IMR-90 (cell line): ENCODE measurements around the gene ZNF771.

Source experiments
- BHLHE40 ChIP-seq: fragments of 150-350 bp; IDR thresholded peaks from 2 replicates; pipeline ENCODE4 v1.6.1; 2016; ENCODE audit warnings: mild to moderate bottlenecking, low read depth, low read length
- CEBPB ChIP-seq: IDR thresholded peaks from 2 replicates; pipeline ENCODE4 v1.6.1; 2012; ENCODE audit warnings: low read depth, low read length, improper control_type of control experiment
- CHD1 ChIP-seq: IDR thresholded peaks from 2 replicates; pipeline ENCODE4 v1.6.1; 2012; ENCODE audit warnings: low read depth, low read length, improper control_type of control experiment
- MAZ ChIP-seq: IDR thresholded peaks from 2 replicates; pipeline ENCODE4 v1.6.1; 2012; ENCODE audit warnings: low read depth, mild to moderate bottlenecking, low read length, improper control_type of control experiment, moderate library complexity, borderline replicate concordance
- MXI1 ChIP-seq: IDR thresholded peaks from 2 replicates; pipeline ENCODE4 v1.6.1; 2012; ENCODE audit warnings: low read depth, mild to moderate bottlenecking, low read length, moderate library complexity, borderline replicate concordance
- NFE2L2 ChIP-seq: fragments of 150-350 bp; IDR thresholded peaks from 2 replicates; pipeline ENCODE4 v1.6.1; 2016; ENCODE audit warnings: low read depth, mild to moderate bottlenecking, low read length
- POLR2A ChIP-seq: IDR thresholded peaks from 2 replicates; pipeline ENCODE4 v1.6.1; 2012; ENCODE audit warnings: mild to moderate bottlenecking, low read depth, low read length
- RAD21 ChIP-seq: IDR thresholded peaks from 2 replicates; pipeline ENCODE4 v1.6.1; 2012; ENCODE audit warnings: low read length, improper control_type of control experiment
- RCOR1 ChIP-seq: IDR thresholded peaks from 2 replicates; pipeline ENCODE4 v1.6.1; 2012; ENCODE audit warnings: mild to moderate bottlenecking, low read length, improper control_type of control experiment; ENCODE audit not compliant: insufficient replicate concordance
- TF ChIP-seq, protein P1 (sequence below): fragments of 150-350 bp; IDR thresholded peaks from 2 replicates; pipeline ENCODE4 v1.6.1; 2017; ENCODE audit warnings: mild to moderate bottlenecking, antibody characterized with exemption, low read length, low read depth
- TF ChIP-seq, protein P2 (sequence below): fragments of 150-350 bp; IDR thresholded peaks from 2 replicates; pipeline ENCODE4 v1.6.1; 2016; ENCODE audit warnings: low read depth, mild to moderate bottlenecking, low read length, moderate library complexity, borderline replicate concordance
- TF ChIP-seq, protein P3 (sequence below): conservative IDR thresholded peaks from 2 replicates; pipeline ENCODE4 v1.5.1; 2012; ENCODE audit warnings: mild to moderate bottlenecking, low read depth, low read length, improper control_type of control experiment

DNA sequence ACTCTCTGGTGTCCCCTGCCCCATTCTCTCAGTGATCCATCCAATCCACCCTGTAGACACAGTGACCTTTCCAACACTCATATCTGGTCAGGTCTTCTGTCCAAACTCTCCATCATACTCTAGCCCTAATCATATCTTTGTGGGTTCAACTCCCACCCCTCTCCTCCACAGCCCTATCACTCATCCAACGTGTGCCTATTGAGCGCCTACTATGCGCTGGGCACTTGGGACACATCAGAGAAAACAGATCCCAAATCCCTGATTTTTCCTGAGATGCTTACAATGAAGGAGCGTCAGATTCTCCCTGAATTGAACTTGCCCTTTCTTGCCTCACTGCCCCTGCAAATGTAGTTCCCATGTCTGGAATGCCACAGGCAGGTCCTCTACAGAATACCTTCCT lies 20.6 kb downstream of the ZNF771 start:
- no peak for TF ChIP-seq RAD21
- TF ChIP-seq MXI1 = no peak
- TF ChIP-seq, protein P1, sequence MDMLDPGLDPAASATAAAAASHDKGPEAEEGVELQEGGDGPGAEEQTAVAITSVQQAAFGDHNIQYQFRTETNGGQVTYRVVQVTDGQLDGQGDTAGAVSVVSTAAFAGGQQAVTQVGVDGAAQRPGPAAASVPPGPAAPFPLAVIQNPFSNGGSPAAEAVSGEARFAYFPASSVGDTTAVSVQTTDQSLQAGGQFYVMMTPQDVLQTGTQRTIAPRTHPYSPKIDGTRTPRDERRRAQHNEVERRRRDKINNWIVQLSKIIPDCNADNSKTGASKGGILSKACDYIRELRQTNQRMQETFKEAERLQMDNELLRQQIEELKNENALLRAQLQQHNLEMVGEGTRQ = no peak
- no peak for TF ChIP-seq BHLHE40
- TF ChIP-seq, protein P2, sequence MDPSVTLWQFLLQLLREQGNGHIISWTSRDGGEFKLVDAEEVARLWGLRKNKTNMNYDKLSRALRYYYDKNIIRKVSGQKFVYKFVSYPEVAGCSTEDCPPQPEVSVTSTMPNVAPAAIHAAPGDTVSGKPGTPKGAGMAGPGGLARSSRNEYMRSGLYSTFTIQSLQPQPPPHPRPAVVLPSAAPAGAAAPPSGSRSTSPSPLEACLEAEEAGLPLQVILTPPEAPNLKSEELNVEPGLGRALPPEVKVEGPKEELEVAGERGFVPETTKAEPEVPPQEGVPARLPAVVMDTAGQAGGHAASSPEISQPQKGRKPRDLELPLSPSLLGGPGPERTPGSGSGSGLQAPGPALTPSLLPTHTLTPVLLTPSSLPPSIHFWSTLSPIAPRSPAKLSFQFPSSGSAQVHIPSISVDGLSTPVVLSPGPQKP = no peak
- TF ChIP-seq, protein P3, sequence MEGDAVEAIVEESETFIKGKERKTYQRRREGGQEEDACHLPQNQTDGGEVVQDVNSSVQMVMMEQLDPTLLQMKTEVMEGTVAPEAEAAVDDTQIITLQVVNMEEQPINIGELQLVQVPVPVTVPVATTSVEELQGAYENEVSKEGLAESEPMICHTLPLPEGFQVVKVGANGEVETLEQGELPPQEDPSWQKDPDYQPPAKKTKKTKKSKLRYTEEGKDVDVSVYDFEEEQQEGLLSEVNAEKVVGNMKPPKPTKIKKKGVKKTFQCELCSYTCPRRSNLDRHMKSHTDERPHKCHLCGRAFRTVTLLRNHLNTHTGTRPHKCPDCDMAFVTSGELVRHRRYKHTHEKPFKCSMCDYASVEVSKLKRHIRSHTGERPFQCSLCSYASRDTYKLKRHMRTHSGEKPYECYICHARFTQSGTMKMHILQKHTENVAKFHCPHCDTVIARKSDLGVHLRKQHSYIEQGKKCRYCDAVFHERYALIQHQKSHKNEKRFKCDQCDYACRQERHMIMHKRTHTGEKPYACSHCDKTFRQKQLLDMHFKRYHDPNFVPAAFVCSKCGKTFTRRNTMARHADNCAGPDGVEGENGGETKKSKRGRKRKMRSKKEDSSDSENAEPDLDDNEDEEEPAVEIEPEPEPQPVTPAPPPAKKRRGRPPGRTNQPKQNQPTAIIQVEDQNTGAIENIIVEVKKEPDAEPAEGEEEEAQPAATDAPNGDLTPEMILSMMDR = no peak
- no peak for TF ChIP-seq CEBPB
- TF ChIP-seq CHD1 = no peak
- TF ChIP-seq NFE2L2 = no peak
- TF ChIP-seq POLR2A = no peak
- TF ChIP-seq RCOR1 = no peak
- no peak for TF ChIP-seq MAZ
